ENCODE results near the gene SMAD3.
"Not testable (repeated sequence)": the region's sequence is repeated elsewhere in the genome, so short reads cannot be mapped to it uniquely, and the experiment has no call there.

SMAD3 gene

GRCh38 chr15:67065531-67066005, at the start of gene SMAD3:
SMAD3 (plus strand) TSS chr15:67065602; CDS start chr15:67066155, 553 bp downstream.
- DNase-seq (ENCODE audit: low read depth), result peak; percentile 97
- H3K4me3 ChIP-seq (ENCODE audit: low read depth, low read length), result peak within 1 kb of the TSS; percentile 95

GRCh38 chr15:67017311-67017710, 48.1 kb upstream of the SMAD3 start:
- DNase-seq (ENCODE audit: low read depth), result no peak
- no peak for TF ChIP-seq CTCF (conservative IDR thresholded peaks at IDR 0.05; ENCODE audit: low read depth, low read length)
- H3K4me3 ChIP-seq (ENCODE audit: low read depth, low read length), result no peak overlapping the region

More at GRCh38 chr15:67065531-67066005, at the start of gene SMAD3:
- TF ChIP-seq CTCF (conservative IDR thresholded peaks at IDR 0.05; ENCODE audit: low read depth, low read length), result no peak

GRCh38 chr15:67018026-67018425, 47.4 kb upstream of the SMAD3 start:
- DNase-seq (ENCODE audit: low read depth), result no peak
- no peak for TF ChIP-seq CTCF (conservative IDR thresholded peaks at IDR 0.05; ENCODE audit: low read depth, low read length)
- H3K4me3 ChIP-seq (ENCODE audit: low read depth, low read length), result no peak overlapping the region

DNA sequence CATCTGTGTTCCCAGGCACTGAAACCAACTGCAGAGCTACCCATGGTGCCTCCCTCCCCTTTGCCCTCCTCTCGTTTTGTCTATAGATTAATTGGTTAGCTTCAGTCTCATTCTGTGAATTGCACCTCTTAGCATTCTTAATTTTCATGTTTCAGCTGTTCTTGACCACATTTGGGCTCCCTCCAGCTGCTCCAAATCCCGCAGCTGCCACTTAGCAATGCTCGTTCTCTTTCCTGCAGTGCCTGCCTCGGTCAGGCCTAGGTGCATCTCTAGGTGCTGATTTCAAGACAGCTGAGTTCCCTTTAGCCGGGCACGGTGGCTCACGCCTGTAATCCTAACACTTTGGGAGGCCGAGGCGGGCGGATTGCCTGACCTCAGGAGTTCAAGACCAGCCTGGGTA, 47.0 kb upstream of the SMAD3 start:
- no peak overlapping the region for H3K4me3 ChIP-seq (ENCODE audit: low read depth, low read length)
- TF ChIP-seq CTCF (conservative IDR thresholded peaks at IDR 0.05; ENCODE audit: low read depth, low read length), result no peak
- DNase-seq (ENCODE audit: low read depth), result no peak

GRCh38 chr15:67019069-67019468, 46.3 kb upstream of the SMAD3 start:
- no peak for TF ChIP-seq CTCF (conservative IDR thresholded peaks at IDR 0.05; ENCODE audit: low read depth, low read length)
- H3K4me3 ChIP-seq (ENCODE audit: low read depth, low read length), result no peak overlapping the region
- DNase-seq (ENCODE audit: low read depth), result no peak

- DNase-seq (ENCODE audit: low read depth), result no peak
- no peak for TF ChIP-seq CTCF (conservative IDR thresholded peaks at IDR 0.05; ENCODE audit: low read depth, low read length)
- no peak overlapping the region for H3K4me3 ChIP-seq (ENCODE audit: low read depth, low read length)
Measured at GRCh38 chr15:67019884-67020520, 45.4 kb upstream of the SMAD3 start.

- DNase-seq (ENCODE audit: low read depth); H3K4me3 ChIP-seq (ENCODE audit: low read depth, low read length): not testable (repeated sequence)
Measured at GRCh38 chr15:67020668-67021067, 44.7 kb upstream of the SMAD3 start.

Data from choroid plexus epithelial cell (primary cell).